Osteocyte (in vitro differentiated cells): Measurements from ENCODE around the gene TMPRSS9. TPM values are rescaled to one million over a fixed set of nuclear protein-coding genes. Genes with fewer than 3 reads are reported as not detected.

Experiments
- DNase-seq: peaks from one replicate; pipeline ENCODE4 v3.0.0; 2021; ENCODE audit warnings: mixed read lengths; ENCODE audit not compliant: unreplicated experiment; ENCODE audit errors: extremely low spot score
- H3K27ac Mint-ChIP-seq: one replicate; pipeline ENCODE4 v1.8.0; 2021; ENCODE audit warnings: mild to moderate bottlenecking, mixed read lengths; ENCODE audit not compliant: unreplicated experiment
- H3K27me3 Mint-ChIP-seq: one replicate; pipeline ENCODE4 v1.8.0; 2021; ENCODE audit warnings: mixed read lengths; ENCODE audit not compliant: unreplicated experiment
- H3K36me3 Mint-ChIP-seq: one replicate; pipeline ENCODE4 v1.8.0; 2021; ENCODE audit warnings: mixed read lengths; ENCODE audit not compliant: unreplicated experiment
- H3K4me1 Mint-ChIP-seq: one replicate; pipeline ENCODE4 v1.8.0; 2021; ENCODE audit warnings: mixed read lengths; ENCODE audit not compliant: unreplicated experiment
- H3K4me3 Mint-ChIP-seq: one replicate; pipeline ENCODE4 v1.8.0; 2021; ENCODE audit warnings: mild to moderate bottlenecking, moderate library complexity, mixed read lengths; ENCODE audit not compliant: unreplicated experiment
- H3K9me3 Mint-ChIP-seq: one replicate; pipeline ENCODE4 v1.8.0; 2021; ENCODE audit warnings: mixed read lengths; ENCODE audit not compliant: unreplicated experiment
- CTCF ChIP-seq: fragments of 200-600 bp; sonication (generic); IDR thresholded peaks from 2 replicates; pipeline ENCODE4 v1.5.0; 2021; ENCODE audit warnings: antibody characterized with exemption, mild to moderate bottlenecking, moderate library complexity
- total RNA-seq: library from RNA; stranded (reverse); gene quantifications from 2 replicates; pipeline ENCODE4 v1.2.1, GENCODE V29; 2021

Gene TMPRSS9
- total RNA-seq, 1 donor from 2014 or later: 0.08 TPM

GRCh38 chr19:2334986-2335846, 24.8 kb upstream of the TMPRSS9 start:
- Mint-ChIP-seq H3K27ac (no peak overlapping the region), H3K9me3 (no peaks in the 10 kb centered on the region), H3K4me3 (no peak overlapping the region), H3K36me3 (no peaks in the 10 kb centered on the region), H3K27me3 (no peaks in the 10 kb centered on the region), H3K4me1 (peaks cover 18% of the 10 kb centered on the region)
- TF ChIP-seq CTCF: no peak
- DNase-seq: no peak

GRCh38 chr19:2335848-2336247, 24.2 kb upstream of the TMPRSS9 start:
- Mint-ChIP-seq H3K4me3 (no peak overlapping the region), H3K4me1 (peaks cover 11% of the 10 kb centered on the region), H3K36me3 (no peaks in the 10 kb centered on the region), H3K9me3 (no peaks in the 10 kb centered on the region), H3K27ac (no peak overlapping the region), H3K27me3 (no peaks in the 10 kb centered on the region)
- TF ChIP-seq CTCF: no peak
- no peak for DNase-seq

- no peaks in the 10 kb centered on the region for H3K27me3 Mint-ChIP-seq
- no peak for TF ChIP-seq CTCF
- H3K36me3 Mint-ChIP-seq: no peaks in the 10 kb centered on the region
- H3K4me3 Mint-ChIP-seq: no peak overlapping the region
- H3K9me3 Mint-ChIP-seq: no peaks in the 10 kb centered on the region
- no peak overlapping the region for H3K27ac Mint-ChIP-seq
- no peak for DNase-seq
- H3K4me1 Mint-ChIP-seq: peaks cover 6% of the 10 kb centered on the region
These were observed 23.3 kb upstream of the TMPRSS9 start for GRCh38 chr19:2336528-2337328.

GRCh38 chr19:2337329-2337707, 22.7 kb upstream of the TMPRSS9 start:
- no peaks in the 10 kb centered on the region for H3K9me3 Mint-ChIP-seq
- DNase-seq: no peak
- H3K4me1 Mint-ChIP-seq: peaks cover 6% of the 10 kb centered on the region
- H3K36me3 Mint-ChIP-seq: no peaks in the 10 kb centered on the region
- no peak overlapping the region for H3K27ac Mint-ChIP-seq
- H3K4me3 Mint-ChIP-seq: no peak overlapping the region
- TF ChIP-seq CTCF: peak; percentile 41
- no peaks in the 10 kb centered on the region for H3K27me3 Mint-ChIP-seq

GRCh38 chr19:2338055-2338615, 21.9 kb upstream of the TMPRSS9 start:
- Mint-ChIP-seq H3K4me1 (peaks cover 6% of the 10 kb centered on the region), H3K27ac (no peak overlapping the region), H3K4me3 (no peak overlapping the region), H3K9me3 (no peaks in the 10 kb centered on the region), H3K27me3 (no peaks in the 10 kb centered on the region), H3K36me3 (no peaks in the 10 kb centered on the region)
- no peak for TF ChIP-seq CTCF
- DNase-seq: no peak
